Measurements from ENCODE around the gene FOS.

The FOS gene

DNA sequence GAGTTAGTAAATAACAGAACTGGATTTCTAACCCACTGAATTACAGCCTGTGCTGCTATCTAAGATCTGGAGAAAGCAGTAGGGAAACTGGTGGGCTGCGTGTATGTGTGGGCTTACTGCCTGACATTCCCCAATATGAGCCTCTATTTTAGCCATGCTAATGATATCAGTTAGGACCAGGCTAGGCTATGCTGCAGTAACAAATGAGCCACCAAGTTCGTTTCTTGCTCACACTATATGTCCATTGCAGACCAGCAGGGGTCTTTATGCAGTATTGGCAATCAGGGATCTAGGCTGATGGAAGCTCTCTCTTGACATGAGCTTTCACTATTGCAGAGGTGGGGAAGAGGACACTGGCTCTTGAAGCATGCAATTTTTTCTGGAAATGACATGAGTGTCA is 40.4 kb downstream of the FOS start:
- H3K27me3 Mint-ChIP-seq: peaks cover 5 to 7% of the 10 kb centered on the region in 2 donors
- H3K27ac Mint-ChIP-seq: no peak overlapping the region
- H3K4me3 Mint-ChIP-seq: no peak overlapping the region
- ATAC-seq (replicated peaks) (no peak), DNase-seq (no peak)
- no peaks in the 10 kb centered on the region for H3K9me3 Mint-ChIP-seq
- no peaks in the 10 kb centered on the region for H3K4me1 Mint-ChIP-seq
- no peaks in the 10 kb centered on the region for H3K36me3 Mint-ChIP-seq

DNA sequence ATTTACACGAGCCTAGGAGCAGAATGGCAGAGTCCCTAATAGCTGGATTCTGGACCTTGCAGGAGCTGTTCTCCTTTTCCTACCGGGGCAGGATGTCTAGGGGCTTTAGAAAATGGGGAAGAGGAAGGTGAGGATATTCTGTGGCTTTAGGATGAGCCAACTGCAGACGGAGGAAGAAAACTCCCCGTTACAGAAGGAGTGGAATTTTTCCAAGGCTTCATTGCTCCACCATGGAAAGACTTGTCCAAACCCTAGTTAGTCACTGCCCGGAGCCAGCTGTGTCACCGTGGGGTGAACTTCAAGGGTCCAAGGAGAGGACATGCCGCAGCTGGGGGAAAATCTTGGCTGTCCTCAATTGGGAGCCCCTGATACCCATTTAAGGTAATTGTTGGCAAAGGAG is 41.6 kb downstream of the FOS start:
- Mint-ChIP-seq H3K27me3 (peaks cover 8 to 12% of the 10 kb centered on the region in 2 donors), H3K9me3 (no peaks in the 10 kb centered on the region), H3K36me3 (no peaks in the 10 kb centered on the region), H3K27ac (no peak overlapping the region), H3K4me1 (no peaks in the 10 kb centered on the region), H3K4me3 (no peak overlapping the region)
- DNase-seq: no peak
- no peak for ATAC-seq (replicated peaks)

- Mint-ChIP-seq H3K27ac (no peak overlapping the region), H3K27me3 (peaks cover 3 to 5% of the 10 kb centered on the region in 2 donors), H3K4me3 (no peak overlapping the region), H3K9me3 (no peaks in the 10 kb centered on the region), H3K4me1 (no peaks in the 10 kb centered on the region), H3K36me3 (no peaks in the 10 kb centered on the region)
- DNase-seq (no peak), ATAC-seq (replicated peaks) (no peak)
Observed at GRCh38 chr14:75322746-75323145, 44.1 kb downstream of the FOS start.

GRCh38 chr14:75323571-75323970 is 44.9 kb downstream of the FOS start:
- no peaks in the 10 kb centered on the region for H3K9me3 Mint-ChIP-seq
- no peak for DNase-seq
- H3K36me3 Mint-ChIP-seq: no peaks in the 10 kb centered on the region
- H3K4me1 Mint-ChIP-seq: no peaks in the 10 kb centered on the region
- no peak overlapping the region for H3K4me3 Mint-ChIP-seq
- no peak overlapping the region for H3K27ac Mint-ChIP-seq
- no peak for ATAC-seq (replicated peaks)
- peaks cover 3 to 5% of the 10 kb centered on the region in 2 donors for H3K27me3 Mint-ChIP-seq

- Mint-ChIP-seq H3K27me3 (peaks cover 19 to 22% of the 10 kb centered on the region in 2 donors), H3K4me1 (peaks cover 4 to 5% of the 10 kb centered on the region in 2 donors), H3K4me3 (no peak overlapping the region), H3K9me3 (no peaks in the 10 kb centered on the region), H3K27ac (no peak overlapping the region), H3K36me3 (no peaks in the 10 kb centered on the region)
- DNase-seq (no peak), ATAC-seq (replicated peaks) (no peak)
Observed at GRCh38 chr14:75328558-75329155, 50.0 kb downstream of the FOS start.

- peaks cover 19 to 22% of the 10 kb centered on the region in 2 donors for H3K27me3 Mint-ChIP-seq
Observed at GRCh38 chr14:75329369-75329768, 50.7 kb downstream of the FOS start.

GRCh38 chr14:75331471-75331870 is 52.8 kb downstream of the FOS start:
- Mint-ChIP-seq H3K4me1 (peaks cover 16 to 20% of the 10 kb centered on the region in 2 donors), H3K27me3 (peaks cover 16 to 19% of the 10 kb centered on the region in 2 donors), H3K27ac (no peak overlapping the region), H3K36me3 (no peaks in the 10 kb centered on the region), H3K9me3 (no peaks in the 10 kb centered on the region), H3K4me3 (no peak overlapping the region)
- DNase-seq: no peak
- ATAC-seq (replicated peaks): no peak

More at GRCh38 chr14:75329369-75329768, 50.7 kb downstream of the FOS start:
- no peaks in the 10 kb centered on the region for H3K36me3 Mint-ChIP-seq
- DNase-seq: no peak
- H3K4me1 Mint-ChIP-seq: peaks cover 7 to 12% of the 10 kb centered on the region in 2 donors
- no peak for ATAC-seq (replicated peaks)
- peak overlapping the region; percentile 6 for H3K27ac Mint-ChIP-seq
- H3K4me3 Mint-ChIP-seq: no peak overlapping the region
- H3K9me3 Mint-ChIP-seq: no peaks in the 10 kb centered on the region
